ENCODE data around the gene NEO1. TPM values are rescaled to one million over a fixed set of nuclear protein-coding genes. Genes with fewer than 3 reads are reported as not detected.

The NEO1 gene
- polyA plus RNA-seq, 1 donor (not counting 4 experiments of a cell fraction or from before 2014, with no cell fraction given) = 4.4 TPM

DNA sequence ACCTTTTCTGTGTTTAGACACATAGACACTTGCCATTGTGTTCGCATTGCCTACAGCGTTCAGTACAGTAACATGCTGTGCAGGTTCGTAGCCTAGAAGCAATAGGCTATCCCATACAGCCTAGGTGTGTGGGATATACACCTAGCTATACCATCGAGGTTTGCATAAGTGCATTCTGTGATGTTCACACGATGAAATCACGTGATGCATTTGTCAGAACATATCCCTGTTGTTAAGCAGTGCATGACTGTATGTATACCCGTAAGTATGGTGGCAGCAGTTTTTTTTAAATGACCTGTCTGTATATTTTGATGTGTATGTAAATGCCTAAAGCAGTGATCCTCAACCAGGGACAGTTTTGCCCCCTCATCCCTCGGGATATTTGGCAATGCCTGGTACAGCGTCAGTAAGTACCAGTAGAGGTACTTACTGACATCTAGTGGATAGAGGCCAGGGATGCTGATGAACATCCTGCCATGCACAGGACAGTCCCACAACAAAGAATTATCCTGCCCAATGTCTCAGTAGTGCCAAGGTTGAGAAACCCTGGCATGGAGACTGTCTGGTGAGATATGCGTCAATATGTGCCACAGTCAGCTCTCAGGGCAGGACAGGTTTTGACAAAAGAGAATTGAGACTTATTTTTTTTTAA is 187.4 kb downstream of the NEO1 start:
- Histone ChIP-seq H3K27ac (ENCODE audit: control insufficient read depth, insufficient read depth, low read length) (no peak overlapping the region), H3K79me2 (ENCODE audit: control insufficient read depth, insufficient read depth, low read length) (no peaks in the 10 kb centered on the region), H3K4me3 (ENCODE audit: control insufficient read depth in 2 of 3, extremely low read depth in 1 of 3, insufficient read depth in 2 of 3, low read depth in 1 of 3, low read length in 3 of 3) (no peak overlapping the region), H3K9me1 (ENCODE audit: control insufficient read depth, extremely low read depth, insufficient read depth, low read length) (no peaks in the 10 kb centered on the region), H3K9ac (ENCODE audit: control insufficient read depth, extremely low read depth, insufficient read depth, low read length) (no peak overlapping the region), H4K20me1 (ENCODE audit: control insufficient read depth, extremely low read depth, insufficient read depth, low read length) (no peaks in the 10 kb centered on the region), H3K36me3 (ENCODE audit: control insufficient read depth in 2 of 2, extremely low read depth in 1 of 2, insufficient read depth in 2 of 2, low read length in 2 of 2) (no peaks in the 10 kb centered on the region), H2AFZ (ENCODE audit: control insufficient read depth, low read length) (no peak overlapping the region), H3K27me3 (ENCODE audit: control insufficient read depth, extremely low read depth, insufficient read depth, low read length) (no peaks in the 10 kb centered on the region), H3K4me2 (ENCODE audit: control insufficient read depth, extremely low read depth, insufficient read depth, low read depth, low read length) (no peak overlapping the region), H3K9me3 (ENCODE audit: control insufficient read depth, low read depth, low read length) (no peaks in the 10 kb centered on the region), H3K4me1 (ENCODE audit: control insufficient read depth, extremely low read depth, insufficient read depth, low read length) (no peaks in the 10 kb centered on the region)
- FAIRE-seq (no peak), DNase-seq (ENCODE audit: low read depth, low spot score) (no peak)
- dilution Hi-C loops (cut with MboI; ENCODE audit: extremely low pct_ligation_motif_present, low sequenced_read_pairs) = no loop called here
- TF ChIP-seq EZH2 (IDR thresholded peaks at IDR 0.05; ENCODE audit: low read length) = no peak
- TF ChIP-seq, protein P1, sequence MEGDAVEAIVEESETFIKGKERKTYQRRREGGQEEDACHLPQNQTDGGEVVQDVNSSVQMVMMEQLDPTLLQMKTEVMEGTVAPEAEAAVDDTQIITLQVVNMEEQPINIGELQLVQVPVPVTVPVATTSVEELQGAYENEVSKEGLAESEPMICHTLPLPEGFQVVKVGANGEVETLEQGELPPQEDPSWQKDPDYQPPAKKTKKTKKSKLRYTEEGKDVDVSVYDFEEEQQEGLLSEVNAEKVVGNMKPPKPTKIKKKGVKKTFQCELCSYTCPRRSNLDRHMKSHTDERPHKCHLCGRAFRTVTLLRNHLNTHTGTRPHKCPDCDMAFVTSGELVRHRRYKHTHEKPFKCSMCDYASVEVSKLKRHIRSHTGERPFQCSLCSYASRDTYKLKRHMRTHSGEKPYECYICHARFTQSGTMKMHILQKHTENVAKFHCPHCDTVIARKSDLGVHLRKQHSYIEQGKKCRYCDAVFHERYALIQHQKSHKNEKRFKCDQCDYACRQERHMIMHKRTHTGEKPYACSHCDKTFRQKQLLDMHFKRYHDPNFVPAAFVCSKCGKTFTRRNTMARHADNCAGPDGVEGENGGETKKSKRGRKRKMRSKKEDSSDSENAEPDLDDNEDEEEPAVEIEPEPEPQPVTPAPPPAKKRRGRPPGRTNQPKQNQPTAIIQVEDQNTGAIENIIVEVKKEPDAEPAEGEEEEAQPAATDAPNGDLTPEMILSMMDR (optimal IDR thresholded peaks at IDR 0.05 in 1 of 3, IDR thresholded peaks at IDR 0.05 in 1 of 3, conservative IDR thresholded peaks at IDR 0.05 in 1 of 3; ENCODE audit: extremely low read depth in 1 of 3, insufficient read depth in 2 of 3, low read length in 3 of 3) = peak in 2 of 3 experiments; percentile 24 to 60

- no peaks in the 10 kb centered on the region for H3K9me3 ChIP-seq (ENCODE audit: control insufficient read depth, low read depth, low read length)
- dilution Hi-C loops (cut with MboI; ENCODE audit: extremely low pct_ligation_motif_present, low sequenced_read_pairs) = no loop called here
Measured at GRCh38 chr15:73240866-73241499, 188.7 kb downstream of the NEO1 start.

More at GRCh38 chr15:73240866-73241499, 188.7 kb downstream of the NEO1 start:
- H3K79me2 ChIP-seq (ENCODE audit: control insufficient read depth, insufficient read depth, low read length) = no peaks in the 10 kb centered on the region
- DNase-seq (ENCODE audit: low read depth, low spot score) = no peak
- H3K4me1 ChIP-seq (ENCODE audit: control insufficient read depth, extremely low read depth, insufficient read depth, low read length) = no peaks in the 10 kb centered on the region
- no peak overlapping the region for H3K27ac ChIP-seq (ENCODE audit: control insufficient read depth, insufficient read depth, low read length)
- FAIRE-seq = peak; percentile 75
- TF ChIP-seq, protein P1 (optimal IDR thresholded peaks at IDR 0.05 in 1 of 3, IDR thresholded peaks at IDR 0.05 in 1 of 3, conservative IDR thresholded peaks at IDR 0.05 in 1 of 3; ENCODE audit: extremely low read depth in 1 of 3, insufficient read depth in 2 of 3, low read length in 3 of 3) = peak; percentile 74 to 84 (median 80)
- TF ChIP-seq EZH2 (IDR thresholded peaks at IDR 0.05; ENCODE audit: low read length) = no peak
- H3K4me2 ChIP-seq (ENCODE audit: control insufficient read depth, extremely low read depth, insufficient read depth, low read depth, low read length) = no peak overlapping the region
- no peak overlapping the region for H3K4me3 ChIP-seq (ENCODE audit: control insufficient read depth in 2 of 3, extremely low read depth in 1 of 3, insufficient read depth in 2 of 3, low read depth in 1 of 3, low read length in 3 of 3)
- H3K27me3 ChIP-seq (ENCODE audit: control insufficient read depth, extremely low read depth, insufficient read depth, low read length) = no peaks in the 10 kb centered on the region
- no peak overlapping the region for H3K9ac ChIP-seq (ENCODE audit: control insufficient read depth, extremely low read depth, insufficient read depth, low read length)
- no peaks in the 10 kb centered on the region for H3K36me3 ChIP-seq (ENCODE audit: control insufficient read depth in 2 of 2, extremely low read depth in 1 of 2, insufficient read depth in 2 of 2, low read length in 2 of 2)
- H4K20me1 ChIP-seq (ENCODE audit: control insufficient read depth, extremely low read depth, insufficient read depth, low read length) = no peaks in the 10 kb centered on the region
- no peak overlapping the region for H2AFZ ChIP-seq (ENCODE audit: control insufficient read depth, low read length)
- no peaks in the 10 kb centered on the region for H3K9me1 ChIP-seq (ENCODE audit: control insufficient read depth, extremely low read depth, insufficient read depth, low read length)

Measured in keratinocyte (primary cell).